Activated naive CD4-positive, alpha-beta T cell treated with anti-CD3 and anti-CD28 coated beads, Interleukin-2, amount 10 ng/mL, durations not matched to agents 7 days and 5 days (primary cell): ENCODE results near the gene SLC2A9.

Experiments
- CTCF ChIA-PET: fragments of 350-600 bp; sonication (Branson Sonifier 250); formaldehyde crosslinking; loops from one replicate; lab custom pipeline; 2021; ENCODE audit warnings: antibody characterized with exemption; lab: Charles Lee
- DNase-seq: peaks from one replicate; pipeline ENCODE4 v3.0.0-alpha.2; 2020
- H3K27ac Mint-ChIP-seq: one replicate; pipeline ENCODE4 v1.8.0; 2021; ENCODE audit warnings: mild to moderate bottlenecking, moderate library complexity, mixed read lengths
- H3K27me3 Mint-ChIP-seq: one replicate; pipeline ENCODE4 v1.8.0; 2021; ENCODE audit warnings: mild to moderate bottlenecking, mixed read lengths
- H3K36me3 Mint-ChIP-seq: one replicate; pipeline ENCODE4 v1.8.0; 2021; ENCODE audit warnings: mixed read lengths
- H3K4me1 Mint-ChIP-seq: one replicate; pipeline ENCODE4 v1.8.0; 2021; ENCODE audit warnings: mixed read lengths
- H3K4me3 Mint-ChIP-seq: one replicate; pipeline ENCODE4 v1.8.0; 2021; ENCODE audit warnings: mild to moderate bottlenecking, moderate library complexity, mixed read lengths
- H3K9me3 Mint-ChIP-seq: one replicate; pipeline ENCODE4 v1.8.0; 2021; ENCODE audit warnings: mixed read lengths

SLC2A9 gene

GRCh38 chr4:9895333-9895705 is 126.0 kb downstream of the SLC2A9 start:
- peaks cover 6% of the 10 kb centered on the region for H3K27me3 Mint-ChIP-seq
- no peak for DNase-seq
- H3K36me3 Mint-ChIP-seq = no peaks in the 10 kb centered on the region
- no peak overlapping the region for H3K4me3 Mint-ChIP-seq
- no peaks in the 10 kb centered on the region for H3K4me1 Mint-ChIP-seq
- CTCF ChIA-PET = no interaction called here
- H3K27ac Mint-ChIP-seq = no peak overlapping the region
- no peaks in the 10 kb centered on the region for H3K9me3 Mint-ChIP-seq

DNA sequence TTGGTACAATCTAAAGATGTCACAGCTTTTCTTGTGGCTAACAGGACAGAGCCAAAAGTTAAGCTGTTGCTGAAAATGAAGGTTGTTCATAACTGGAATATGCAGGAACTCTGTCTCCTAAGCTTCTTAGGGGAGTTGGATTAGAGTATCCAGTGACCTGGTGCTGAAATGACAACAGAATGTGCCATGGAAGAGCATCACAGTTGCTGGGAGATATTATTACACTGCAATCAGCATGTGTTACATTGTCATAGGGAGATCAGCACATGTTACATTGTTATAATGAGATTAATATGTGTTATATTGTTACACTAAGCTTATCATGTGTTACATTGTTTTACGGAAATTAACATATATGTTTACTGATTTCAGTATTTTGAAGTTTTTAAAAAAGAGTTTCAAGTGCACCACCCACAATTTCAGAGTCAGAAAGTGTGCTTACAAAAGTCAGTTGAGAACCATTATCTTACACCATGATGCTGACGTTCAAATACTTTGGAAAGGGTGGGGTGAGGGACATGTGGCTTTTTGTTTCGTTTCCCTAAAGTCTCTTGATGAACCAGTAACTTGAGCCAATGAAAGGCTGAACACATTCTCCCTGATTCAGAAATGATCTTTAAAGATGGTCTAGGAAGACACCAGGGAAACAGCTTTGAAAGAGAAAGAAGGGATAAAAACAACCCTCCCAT is 126.5 kb downstream of the SLC2A9 start:
- peaks cover 6% of the 10 kb centered on the region for H3K27me3 Mint-ChIP-seq
- no peaks in the 10 kb centered on the region for H3K4me1 Mint-ChIP-seq
- no peak for DNase-seq
- no peaks in the 10 kb centered on the region for H3K9me3 Mint-ChIP-seq
- H3K36me3 Mint-ChIP-seq = no peaks in the 10 kb centered on the region
- no peak overlapping the region for H3K4me3 Mint-ChIP-seq
- no peak overlapping the region for H3K27ac Mint-ChIP-seq
- CTCF ChIA-PET = no interaction called here

GRCh38 chr4:9893329-9894108 is 127.8 kb downstream of the SLC2A9 start:
- Mint-ChIP-seq H3K36me3 (no peaks in the 10 kb centered on the region), H3K27me3 (peaks cover 1% of the 10 kb centered on the region), H3K4me3 (no peak overlapping the region), H3K4me1 (no peaks in the 10 kb centered on the region), H3K27ac (no peak overlapping the region), H3K9me3 (no peaks in the 10 kb centered on the region)
- DNase-seq = no peak
- CTCF ChIA-PET = no interaction called here

GRCh38 chr4:9891740-9892139 is 129.6 kb downstream of the SLC2A9 start:
- no peak for DNase-seq
- Mint-ChIP-seq H3K4me1 (no peaks in the 10 kb centered on the region), H3K4me3 (no peak overlapping the region), H3K36me3 (no peaks in the 10 kb centered on the region), H3K9me3 (no peaks in the 10 kb centered on the region), H3K27ac (no peak overlapping the region), H3K27me3 (no peaks in the 10 kb centered on the region)
- CTCF ChIA-PET = no interaction called here

DNA sequence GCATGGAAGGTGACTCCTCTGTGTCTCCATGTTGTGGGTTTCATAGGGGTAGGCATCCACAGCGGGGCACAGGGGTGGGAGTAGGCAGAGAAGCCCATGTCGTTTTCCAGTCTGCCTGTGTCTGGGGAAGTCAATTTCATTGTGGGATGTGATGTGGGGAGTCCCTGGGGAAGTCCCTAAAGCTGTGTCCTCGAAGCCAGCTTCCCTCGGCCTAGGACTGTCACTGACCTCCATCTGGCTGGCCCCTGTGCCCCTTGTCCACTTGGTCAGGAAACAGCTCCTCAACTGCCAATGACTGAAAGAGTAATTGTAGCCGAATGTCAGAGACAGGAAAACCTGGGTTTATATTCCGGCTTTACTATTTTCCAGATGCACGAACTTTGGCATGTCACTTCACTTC is 130.2 kb downstream of the SLC2A9 start:
- Mint-ChIP-seq H3K4me1 (no peaks in the 10 kb centered on the region), H3K27me3 (no peaks in the 10 kb centered on the region), H3K36me3 (no peaks in the 10 kb centered on the region), H3K27ac (no peak overlapping the region), H3K4me3 (no peak overlapping the region), H3K9me3 (no peaks in the 10 kb centered on the region)
- DNase-seq = no peak
- CTCF ChIA-PET = no interaction called here

GRCh38 chr4:9889306-9889705 is 132.0 kb downstream of the SLC2A9 start:
- no peaks in the 10 kb centered on the region for H3K9me3 Mint-ChIP-seq
- H3K27me3 Mint-ChIP-seq = no peaks in the 10 kb centered on the region
- CTCF ChIA-PET = interaction anchor here (0.7 to 1.5 kb wide), 2 partner anchors 9 to 125 kb away, joined by 3 read pairs; no protein-coding TSS in a partner anchor
- no peak for DNase-seq
- H3K4me3 Mint-ChIP-seq = no peak overlapping the region
- no peaks in the 10 kb centered on the region for H3K36me3 Mint-ChIP-seq
- no peak overlapping the region for H3K27ac Mint-ChIP-seq
- no peaks in the 10 kb centered on the region for H3K4me1 Mint-ChIP-seq

DNA sequence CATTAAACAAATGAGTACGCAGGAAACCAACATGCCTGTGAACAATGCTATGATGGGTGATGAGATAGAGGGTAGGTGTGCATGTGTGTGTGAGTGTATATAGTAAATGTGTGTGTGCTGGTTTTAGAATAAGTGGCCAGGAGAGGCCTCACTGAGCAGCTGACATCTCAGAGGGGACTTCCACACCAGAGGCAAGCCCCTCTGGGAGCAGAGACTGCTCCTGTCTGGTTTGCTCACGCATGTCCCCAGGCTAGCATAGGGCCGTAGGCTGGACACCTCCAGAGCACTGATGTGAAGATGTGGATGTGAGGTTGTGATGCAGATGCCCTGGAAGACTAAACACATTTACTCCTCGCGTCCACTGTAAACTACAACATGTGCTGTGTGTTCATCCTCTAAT is 135.3 kb downstream of the SLC2A9 start:
- Mint-ChIP-seq H3K4me1 (no peaks in the 10 kb centered on the region), H3K27ac (no peak overlapping the region), H3K36me3 (no peaks in the 10 kb centered on the region), H3K9me3 (no peaks in the 10 kb centered on the region), H3K27me3 (no peaks in the 10 kb centered on the region), H3K4me3 (no peak overlapping the region)
- CTCF ChIA-PET = no interaction called here
- DNase-seq = no peak

DNA sequence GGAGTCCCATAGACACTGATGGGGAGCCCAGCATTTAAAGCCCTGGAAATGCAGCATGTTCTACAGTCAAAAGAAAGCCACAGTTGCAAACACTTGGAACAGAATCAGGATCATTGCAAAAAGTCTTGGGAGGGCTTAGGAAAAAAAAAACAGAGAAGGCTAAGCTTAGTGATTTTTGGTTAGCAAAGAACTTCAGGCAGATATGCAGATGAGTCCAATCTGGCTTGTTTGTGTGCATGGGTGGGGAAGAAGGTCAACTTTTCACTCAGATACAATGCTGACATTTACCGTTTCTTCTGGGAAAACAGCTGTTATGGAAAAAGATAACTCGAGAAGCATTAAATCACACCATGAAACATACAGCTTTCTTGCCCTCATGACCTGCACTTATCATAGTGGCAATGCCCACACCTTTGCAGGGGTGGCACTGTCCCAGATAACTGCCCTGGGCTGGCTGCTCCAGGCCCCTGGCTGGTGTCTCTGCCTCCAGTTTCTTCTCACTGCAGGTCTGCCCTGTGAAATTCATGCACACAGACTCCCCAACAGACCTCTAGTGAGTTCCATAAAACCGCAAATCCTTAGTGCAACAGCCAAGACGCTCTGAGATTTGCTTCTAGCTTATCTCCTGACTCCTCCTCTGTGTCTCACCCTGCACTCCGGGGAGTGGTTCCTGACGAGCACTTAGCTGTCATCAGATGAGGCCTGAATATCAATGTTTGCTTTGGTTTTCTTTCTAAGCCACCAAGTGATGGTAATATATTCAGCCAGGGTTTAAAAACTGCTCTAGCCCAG is 140.7 kb downstream of the SLC2A9 start:
- Mint-ChIP-seq H3K4me1 (no peaks in the 10 kb centered on the region), H3K27ac (no peak overlapping the region), H3K4me3 (no peak overlapping the region), H3K27me3 (peaks cover 15% of the 10 kb centered on the region), H3K9me3 (no peaks in the 10 kb centered on the region), H3K36me3 (no peaks in the 10 kb centered on the region)
- CTCF ChIA-PET = no interaction called here
- no peak for DNase-seq

DNA sequence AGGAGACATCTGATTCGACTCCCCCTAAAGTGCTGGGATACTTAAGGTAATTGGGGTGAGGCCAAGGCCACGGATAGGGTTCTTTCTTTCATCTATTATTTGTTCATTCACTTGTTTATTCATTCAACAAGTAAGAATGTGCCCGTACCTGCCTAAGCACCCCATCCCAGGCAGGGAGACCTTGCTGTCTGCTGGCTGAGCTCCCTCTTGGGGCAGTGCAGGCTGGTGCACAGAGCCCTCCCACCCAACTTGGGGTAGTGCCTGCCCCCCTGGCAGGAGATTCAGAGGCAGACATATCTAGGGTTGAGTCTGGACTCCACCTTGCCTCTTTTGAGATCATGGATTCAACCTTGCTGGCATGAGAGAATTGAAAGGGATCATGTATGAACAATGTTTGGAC is 144.2 kb downstream of the SLC2A9 start:
- DNase-seq = no peak
- CTCF ChIA-PET = no interaction called here
- no peaks in the 10 kb centered on the region for H3K4me1 Mint-ChIP-seq
- no peak overlapping the region for H3K4me3 Mint-ChIP-seq
- H3K27me3 Mint-ChIP-seq = peaks cover 16% of the 10 kb centered on the region
- no peak overlapping the region for H3K27ac Mint-ChIP-seq
- no peaks in the 10 kb centered on the region for H3K36me3 Mint-ChIP-seq
- no peaks in the 10 kb centered on the region for H3K9me3 Mint-ChIP-seq

- no peaks in the 10 kb centered on the region for H3K36me3 Mint-ChIP-seq
- H3K4me1 Mint-ChIP-seq = no peaks in the 10 kb centered on the region
- no peak overlapping the region for H3K4me3 Mint-ChIP-seq
- CTCF ChIA-PET = no interaction called here
- no peaks in the 10 kb centered on the region for H3K9me3 Mint-ChIP-seq
- H3K27me3 Mint-ChIP-seq = peaks cover 24% of the 10 kb centered on the region
- DNase-seq = no peak
- H3K27ac Mint-ChIP-seq = no peak overlapping the region
Measured at GRCh38 chr4:9875516-9875915, 145.8 kb downstream of the SLC2A9 start.

DNA sequence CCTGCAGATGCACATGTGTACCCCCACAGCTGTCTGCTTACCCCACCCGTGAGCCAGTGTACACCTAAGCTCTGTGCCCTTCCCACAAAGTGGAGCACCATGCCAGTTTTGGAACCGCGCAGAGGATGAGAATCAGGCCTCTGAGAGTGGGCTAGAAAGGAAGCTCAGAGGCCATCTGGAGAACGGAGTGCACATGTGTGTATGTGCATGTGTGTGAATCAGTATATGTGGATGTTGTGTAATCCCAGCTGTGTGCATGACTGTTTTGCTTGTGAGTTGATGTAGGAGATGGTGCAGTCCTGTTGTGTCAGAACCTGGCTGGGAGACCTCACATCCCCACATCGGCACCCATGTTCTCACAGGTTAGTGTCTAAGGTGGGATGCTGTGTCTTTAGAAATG is 146.9 kb downstream of the SLC2A9 start:
- Mint-ChIP-seq H3K4me1 (no peaks in the 10 kb centered on the region), H3K27ac (no peak overlapping the region), H3K36me3 (no peaks in the 10 kb centered on the region), H3K4me3 (no peak overlapping the region), H3K27me3 (peaks cover 26% of the 10 kb centered on the region), H3K9me3 (no peaks in the 10 kb centered on the region)
- DNase-seq = no peak
- CTCF ChIA-PET = no interaction called here

- no peaks in the 10 kb centered on the region for H3K9me3 Mint-ChIP-seq
- H3K27ac Mint-ChIP-seq = peak overlapping the region; percentile 34
- no peaks in the 10 kb centered on the region for H3K36me3 Mint-ChIP-seq
- CTCF ChIA-PET = interaction anchor here (1.0 kb wide), 1 partner anchor 143 kb away, joined by 3 read pairs; no protein-coding TSS in a partner anchor
- no peak overlapping the region for H3K4me3 Mint-ChIP-seq
- H3K27me3 Mint-ChIP-seq = peaks cover 20% of the 10 kb centered on the region
- no peak for DNase-seq
- no peaks in the 10 kb centered on the region for H3K4me1 Mint-ChIP-seq
Measured at GRCh38 chr4:9870165-9870790, 151.0 kb downstream of the SLC2A9 start.

- no peak overlapping the region for H3K27ac Mint-ChIP-seq
- no peaks in the 10 kb centered on the region for H3K9me3 Mint-ChIP-seq
- H3K27me3 Mint-ChIP-seq = peaks cover 25% of the 10 kb centered on the region
- no peaks in the 10 kb centered on the region for H3K4me1 Mint-ChIP-seq
- CTCF ChIA-PET = interaction anchor here (1.0 kb wide), 1 partner anchor 146 kb away, joined by 3 read pairs; no protein-coding TSS in a partner anchor
- no peaks in the 10 kb centered on the region for H3K36me3 Mint-ChIP-seq
- DNase-seq = no peak
- H3K4me3 Mint-ChIP-seq = no peak overlapping the region
Measured at GRCh38 chr4:9867751-9868425, 153.4 kb downstream of the SLC2A9 start.

DNA sequence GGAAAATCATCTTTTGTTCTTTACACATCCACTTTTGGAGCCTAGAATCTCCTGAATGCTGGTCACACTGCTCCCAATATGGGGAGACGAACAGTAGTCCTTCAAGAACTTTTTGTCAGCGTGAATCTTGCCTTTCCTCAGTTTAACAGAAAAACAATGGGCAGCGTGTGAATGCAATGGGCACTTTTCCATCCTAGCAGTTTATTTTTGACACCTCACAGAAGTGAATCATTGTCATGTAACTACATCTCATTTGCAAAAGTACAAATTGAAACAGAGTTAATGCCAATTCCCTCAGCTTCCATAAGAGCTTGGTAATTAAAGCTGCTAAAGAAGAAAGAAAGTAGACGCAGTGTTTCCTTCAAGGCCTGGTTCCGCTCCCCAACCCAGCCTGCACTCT is 154.4 kb downstream of the SLC2A9 start:
- Mint-ChIP-seq H3K4me3 (no peak overlapping the region), H3K36me3 (no peaks in the 10 kb centered on the region), H3K27ac (no peak overlapping the region), H3K27me3 (peaks cover 22% of the 10 kb centered on the region), H3K9me3 (no peaks in the 10 kb centered on the region), H3K4me1 (no peaks in the 10 kb centered on the region)
- CTCF ChIA-PET = no interaction called here
- no peak for DNase-seq
